Measurements from ENCODE around the gene NVL.

NVL gene

GRCh38 chr1:224276771-224277487 is 53.0 kb downstream of the NVL start:
- Mint-ChIP-seq H3K27ac (no peak overlapping the region), H3K4me3 (no peak overlapping the region)
- no peak for ATAC-seq (replicated peaks)

GRCh38 chr1:224274970-224275626 is 54.9 kb downstream of the NVL start:
- H3K27me3 Mint-ChIP-seq = no peaks in the 10 kb centered on the region
- H3K4me1 Mint-ChIP-seq = no peaks in the 10 kb centered on the region
- no peak overlapping the region for H3K27ac Mint-ChIP-seq
- peaks cover 27 to 30% of the 10 kb centered on the region in 2 donors for H3K36me3 Mint-ChIP-seq
- ATAC-seq (replicated peaks) (no peak), DNase-seq (no peak)
- no peak overlapping the region for H3K4me3 Mint-ChIP-seq
- H3K9me3 Mint-ChIP-seq = no peaks in the 10 kb centered on the region

More at GRCh38 chr1:224276771-224277487, 53.0 kb downstream of the NVL start:
- no peaks in the 10 kb centered on the region for H3K27me3 Mint-ChIP-seq
- H3K9me3 Mint-ChIP-seq = no peaks in the 10 kb centered on the region
- H3K36me3 Mint-ChIP-seq = peaks cover 29 to 40% of the 10 kb centered on the region in 2 donors
- no peak for DNase-seq
- no peaks in the 10 kb centered on the region for H3K4me1 Mint-ChIP-seq

DNA sequence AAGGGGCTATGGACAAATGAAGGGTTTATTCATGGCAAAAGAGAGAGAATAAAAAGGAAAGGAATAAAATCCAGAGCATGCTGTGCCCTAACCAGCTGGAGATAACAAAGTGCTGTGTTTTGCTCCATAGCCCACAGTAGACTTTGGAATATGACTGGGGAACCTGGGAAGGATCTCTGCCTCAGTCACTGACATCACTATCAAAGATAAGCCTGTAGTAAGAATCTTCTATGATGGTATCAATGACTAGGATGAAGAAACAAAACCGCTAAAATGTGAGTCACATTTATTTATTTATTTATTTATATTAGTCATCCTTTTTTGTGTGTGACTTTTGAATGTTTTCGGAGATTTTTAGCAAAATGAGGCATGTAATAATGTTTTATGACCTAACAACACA is 56.3 kb downstream of the NVL start:
- H3K4me1 Mint-ChIP-seq = no peaks in the 10 kb centered on the region
- no peak for ATAC-seq (replicated peaks)
- H3K27ac Mint-ChIP-seq = no peak overlapping the region
- no peak for DNase-seq
- no peaks in the 10 kb centered on the region for H3K27me3 Mint-ChIP-seq
- H3K36me3 Mint-ChIP-seq = peaks cover 36 to 41% of the 10 kb centered on the region in 2 donors
- H3K9me3 Mint-ChIP-seq = no peaks in the 10 kb centered on the region
- H3K4me3 Mint-ChIP-seq = no peak overlapping the region

DNA sequence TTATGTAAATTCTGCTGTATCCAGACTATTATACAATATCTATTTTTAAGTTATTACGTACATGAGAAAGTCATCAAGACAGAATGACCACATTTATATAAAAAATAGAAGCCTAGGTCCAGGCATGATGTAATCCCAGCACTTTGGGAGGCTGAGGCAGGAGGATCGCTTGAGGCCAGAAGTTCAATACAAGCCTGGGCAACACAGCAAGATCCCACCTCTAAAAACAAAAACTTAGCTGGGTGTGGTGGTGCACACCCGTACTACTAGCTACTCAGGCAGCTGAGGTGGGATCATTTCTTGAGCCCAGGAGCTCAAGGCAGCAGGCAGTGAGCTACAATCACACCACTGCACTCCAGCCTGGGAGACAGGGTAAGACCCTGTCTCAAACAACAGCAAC is 58.9 kb downstream of the NVL start:
- Mint-ChIP-seq H3K36me3 (peaks cover 27 to 31% of the 10 kb centered on the region in 2 donors), H3K9me3 (no peaks in the 10 kb centered on the region), H3K4me3 (no peak overlapping the region), H3K27ac (no peak overlapping the region), H3K4me1 (peaks cover 4 to 12% of the 10 kb centered on the region in 2 donors), H3K27me3 (no peaks in the 10 kb centered on the region)
- ATAC-seq (replicated peaks) = no peak
- no peak for DNase-seq

DNA sequence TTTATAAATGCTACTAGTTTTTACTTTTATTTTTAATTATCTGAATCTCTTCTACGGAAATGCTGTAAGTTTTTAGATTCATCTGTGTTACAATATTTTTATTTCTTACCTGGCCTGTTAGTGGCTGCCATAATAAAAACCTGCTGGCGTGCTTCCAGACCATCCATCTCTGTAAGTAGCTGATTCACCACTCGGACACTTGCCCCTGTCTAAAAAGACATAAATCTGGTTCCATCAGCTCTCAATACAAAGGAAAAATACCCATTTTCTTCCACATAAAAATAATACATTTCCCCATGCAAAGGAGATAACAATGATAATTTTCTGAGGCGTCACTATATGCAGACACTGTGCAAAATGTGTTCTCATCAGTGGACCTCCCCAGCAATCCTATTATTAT is 62.0 kb downstream of the NVL start:
- no peak for ATAC-seq (replicated peaks)
- H3K27ac Mint-ChIP-seq = no peak overlapping the region

GRCh38 chr1:224266915-224267856 is 62.8 kb downstream of the NVL start:
- H3K27me3 Mint-ChIP-seq = no peaks in the 10 kb centered on the region
- H3K36me3 Mint-ChIP-seq = peaks cover 32 to 38% of the 10 kb centered on the region in 2 donors
- peak overlapping the region; percentile 37 for H3K27ac Mint-ChIP-seq
- H3K4me3 Mint-ChIP-seq = no peak overlapping the region
- no peaks in the 10 kb centered on the region for H3K9me3 Mint-ChIP-seq
- DNase-seq (no peak), ATAC-seq (replicated peaks) (no peak)
- H3K4me1 Mint-ChIP-seq = peaks cover 9 to 24% of the 10 kb centered on the region in 2 donors

More for the DNA sequence above, 62.0 kb downstream of the NVL start:
- Mint-ChIP-seq H3K36me3 (peaks cover 24 to 30% of the 10 kb centered on the region in 2 donors), H3K4me1 (peaks cover 4 to 17% of the 10 kb centered on the region in 2 donors), H3K9me3 (no peaks in the 10 kb centered on the region), H3K4me3 (no peak overlapping the region), H3K27me3 (no peaks in the 10 kb centered on the region)
- DNase-seq = no peak

DNA sequence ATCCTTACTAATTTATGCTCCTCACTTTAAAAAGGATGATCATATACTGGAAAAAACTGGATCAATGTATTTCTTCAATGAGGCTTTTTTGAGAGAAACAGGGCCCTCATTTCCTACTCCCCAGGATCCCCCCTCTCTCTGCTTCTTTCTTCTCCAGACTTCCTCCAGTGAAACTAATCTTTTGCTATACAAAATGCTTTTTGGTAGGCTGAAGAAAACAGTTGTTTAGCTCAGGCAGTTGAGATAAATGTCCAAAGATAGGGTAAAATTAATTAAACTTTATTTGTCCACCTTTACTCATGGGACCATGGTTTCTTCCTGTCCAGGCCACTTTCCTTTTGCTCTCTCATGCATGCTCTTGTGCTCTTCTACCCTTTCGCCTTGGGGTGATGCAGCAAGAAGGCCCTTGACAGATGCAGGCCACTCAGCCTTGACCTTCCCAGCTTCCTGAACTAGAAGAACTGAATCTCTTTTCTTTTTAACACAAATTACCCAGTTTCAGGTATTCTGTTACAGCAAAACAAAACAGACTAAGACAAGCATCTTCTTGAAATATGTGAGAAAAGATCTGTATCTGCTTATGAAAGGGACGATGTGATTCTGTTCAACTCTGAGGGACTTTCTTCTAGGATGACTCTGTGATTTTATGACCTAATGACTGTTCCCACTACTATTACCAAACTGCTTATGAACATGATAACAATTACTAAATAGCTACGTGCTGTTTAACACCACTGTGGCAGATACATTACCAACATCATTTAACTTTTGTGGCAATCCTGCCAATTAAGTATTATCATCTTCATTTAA is 63.7 kb downstream of the NVL start:
- H3K27me3 Mint-ChIP-seq = no peaks in the 10 kb centered on the region
- ATAC-seq (replicated peaks) (no peak), DNase-seq (no peak)
- no peaks in the 10 kb centered on the region for H3K9me3 Mint-ChIP-seq
- H3K4me1 Mint-ChIP-seq = peaks cover 9 to 27% of the 10 kb centered on the region in 2 donors
- H3K36me3 Mint-ChIP-seq = peaks cover 35 to 41% of the 10 kb centered on the region in 2 donors
- H3K27ac Mint-ChIP-seq = peak overlapping the region; percentile 60
- H3K4me3 Mint-ChIP-seq = no peak overlapping the region

DNA sequence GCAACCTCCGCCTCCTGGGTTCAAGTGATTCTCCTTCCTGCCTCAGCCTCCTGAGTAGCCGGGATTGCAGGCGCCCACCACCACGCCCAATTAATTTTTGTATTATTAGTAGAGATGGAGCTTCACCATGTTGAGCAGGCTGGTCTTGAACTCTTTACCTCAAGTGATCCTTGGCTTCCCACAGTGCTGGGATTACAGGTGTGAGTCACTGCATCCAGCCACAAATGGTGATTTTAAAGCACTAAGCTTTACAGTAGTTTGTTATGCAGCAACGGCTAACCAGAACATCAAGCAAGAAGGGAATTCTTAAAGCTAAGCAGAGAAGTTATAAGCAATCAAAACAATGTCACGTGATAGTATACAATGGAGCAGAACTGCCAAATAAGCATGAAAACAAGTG is 65.7 kb downstream of the NVL start:
- H3K4me1 Mint-ChIP-seq = peaks cover 9 to 27% of the 10 kb centered on the region in 2 donors

DNA sequence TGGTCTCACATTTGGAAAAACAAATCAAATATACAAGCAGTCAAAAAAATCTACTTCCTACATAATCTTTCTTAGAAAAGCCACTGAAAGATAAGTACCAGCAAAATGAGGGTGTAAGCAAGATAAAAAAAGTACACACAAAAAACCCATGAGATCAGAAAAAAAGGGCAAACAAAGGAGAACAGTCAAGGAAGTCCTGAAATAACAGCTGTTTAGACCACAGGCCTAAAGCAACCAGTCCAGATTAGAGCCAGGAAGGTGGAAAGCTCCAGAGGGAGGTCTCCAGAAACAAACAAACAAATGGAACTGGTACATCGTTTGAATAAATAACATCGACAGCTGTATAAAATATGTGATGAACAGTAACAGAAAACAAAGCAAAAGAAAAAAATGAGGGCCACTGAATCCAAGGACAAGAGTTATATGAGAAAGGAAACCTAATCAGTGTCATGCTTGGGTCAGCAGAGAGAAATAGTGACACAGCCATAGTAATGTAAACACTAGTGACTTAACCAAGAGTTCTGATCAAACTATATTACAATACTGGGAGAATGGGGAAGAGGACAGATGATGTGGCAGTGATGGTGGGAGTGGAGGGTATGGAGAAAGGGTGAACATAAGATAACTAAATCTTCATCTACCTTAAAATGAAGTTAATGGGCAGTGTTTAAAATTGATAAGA is 67.5 kb downstream of the NVL start:
- Mint-ChIP-seq H3K4me3 (no peak overlapping the region), H3K4me1 (peaks cover 9 to 27% of the 10 kb centered on the region in 2 donors), H3K27ac (no peak overlapping the region), H3K27me3 (no peaks in the 10 kb centered on the region), H3K36me3 (peaks cover 37 to 41% of the 10 kb centered on the region in 2 donors), H3K9me3 (no peaks in the 10 kb centered on the region)
- no peak for ATAC-seq (replicated peaks)
- DNase-seq = no peak

More for the DNA sequence above, 65.7 kb downstream of the NVL start:
- no peak overlapping the region for H3K4me3 Mint-ChIP-seq
- ATAC-seq (replicated peaks) = no peak
- peak overlapping the region; percentile 21 for H3K27ac Mint-ChIP-seq
- no peak for DNase-seq
- no peaks in the 10 kb centered on the region for H3K27me3 Mint-ChIP-seq
- H3K36me3 Mint-ChIP-seq = peaks cover 38 to 43% of the 10 kb centered on the region in 2 donors
- no peaks in the 10 kb centered on the region for H3K9me3 Mint-ChIP-seq

- H3K27ac Mint-ChIP-seq = no peak overlapping the region
- no peaks in the 10 kb centered on the region for H3K27me3 Mint-ChIP-seq
- peaks cover 32 to 46% of the 10 kb centered on the region in 2 donors for H3K36me3 Mint-ChIP-seq
- DNase-seq = no peak
- ATAC-seq (replicated peaks) = no peak
- no peak overlapping the region for H3K4me3 Mint-ChIP-seq
- H3K9me3 Mint-ChIP-seq = no peaks in the 10 kb centered on the region
- peaks cover 4 to 12% of the 10 kb centered on the region in 2 donors for H3K4me1 Mint-ChIP-seq
Measured at GRCh38 chr1:224259986-224260385, 70.0 kb downstream of the NVL start.

GRCh38 chr1:224258351-224258750 is 71.6 kb downstream of the NVL start:
- H3K4me1 Mint-ChIP-seq = peaks cover 4 to 12% of the 10 kb centered on the region in 2 donors
- H3K27me3 Mint-ChIP-seq = no peaks in the 10 kb centered on the region
- DNase-seq = no peak
- no peak overlapping the region for H3K27ac Mint-ChIP-seq
- H3K36me3 Mint-ChIP-seq = peaks cover 23 to 39% of the 10 kb centered on the region in 2 donors
- no peak overlapping the region for H3K4me3 Mint-ChIP-seq
- no peaks in the 10 kb centered on the region for H3K9me3 Mint-ChIP-seq
- no peak for ATAC-seq (replicated peaks)

GRCh38 chr1:224256640-224257039 is 73.3 kb downstream of the NVL start:
- no peaks in the 10 kb centered on the region for H3K9me3 Mint-ChIP-seq
- peaks cover 4 to 5% of the 10 kb centered on the region in 2 donors for H3K4me1 Mint-ChIP-seq
- DNase-seq = no peak
- H3K27ac Mint-ChIP-seq = no peak overlapping the region
- H3K4me3 Mint-ChIP-seq = no peak overlapping the region
- H3K27me3 Mint-ChIP-seq = no peaks in the 10 kb centered on the region
- H3K36me3 Mint-ChIP-seq = peaks cover 20 to 37% of the 10 kb centered on the region in 2 donors
- no peak for ATAC-seq (replicated peaks)

DNA sequence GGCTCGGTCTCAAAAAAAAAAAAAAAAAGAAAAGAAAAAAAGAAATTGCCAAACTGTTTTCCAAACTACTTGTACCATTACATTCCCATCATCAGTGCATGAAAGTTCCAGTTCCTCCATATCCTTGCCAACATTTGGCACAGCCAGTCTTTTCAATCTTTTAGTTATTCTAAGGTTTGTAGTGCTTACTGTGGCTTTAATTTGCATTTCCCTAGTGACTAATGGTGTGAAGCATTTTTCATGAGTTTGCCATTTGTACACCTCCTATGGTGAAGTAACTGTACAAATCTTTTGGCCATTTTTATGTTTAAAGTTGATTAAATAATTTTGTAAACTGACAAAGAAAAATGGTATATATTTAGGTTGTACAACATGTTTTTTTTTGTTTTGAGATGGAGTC is 76.3 kb downstream of the NVL start:
- Mint-ChIP-seq H3K4me1 (peaks cover 4 to 5% of the 10 kb centered on the region in 2 donors), H3K4me3 (no peak overlapping the region), H3K9me3 (no peaks in the 10 kb centered on the region), H3K27me3 (no peaks in the 10 kb centered on the region), H3K36me3 (peaks cover 15 to 28% of the 10 kb centered on the region in 2 donors), H3K27ac (no peak overlapping the region)
- DNase-seq (no peak), ATAC-seq (replicated peaks) (no peak)
